Measurements from ENCODE around the gene TSPAN16.
"Not testable (repeated sequence)": the region's sequence is repeated elsewhere in the genome, so short reads cannot be mapped to it uniquely, and the experiment has no call there.

TSPAN16 gene

DNA sequence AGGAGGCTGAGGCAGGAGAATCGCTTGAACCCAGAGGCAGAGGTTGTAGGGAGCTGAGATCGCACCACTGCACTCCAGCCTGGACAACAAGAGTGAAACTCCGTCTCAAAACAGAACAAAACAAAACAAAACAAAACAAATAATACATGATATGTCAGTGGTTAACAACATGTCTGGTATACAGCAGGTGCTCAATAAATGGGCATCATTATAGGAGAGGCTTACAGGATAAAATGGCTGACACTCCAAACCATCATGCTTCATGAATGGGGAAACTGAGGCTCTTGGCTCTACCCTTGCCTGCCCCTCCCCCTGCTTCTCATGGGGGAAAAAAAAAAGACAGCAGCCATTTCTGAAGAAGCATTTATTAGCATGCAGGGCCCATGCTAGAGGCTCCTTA lies 46.5 kb downstream of the TSPAN16 start:
- no peak overlapping the region for H3K27ac ChIP-seq (ENCODE audit: low read depth in 2 of 2, low read length in 2 of 2)
- no peak overlapping the region for H3K4me3 ChIP-seq (ENCODE audit: low read length in 2 of 2)
- no peaks in the 10 kb centered on the region for H3K27me3 ChIP-seq (ENCODE audit: control insufficient read depth in 2 of 2, insufficient read depth in 2 of 2, low read length in 2 of 2)
- H3K4me1 ChIP-seq (ENCODE audit: control insufficient read depth in 2 of 2, insufficient read depth in 2 of 2, low read length in 2 of 2), result peaks cover 32 to 41% of the 10 kb centered on the region in 2 donors
- no peaks in the 10 kb centered on the region for H3K36me3 ChIP-seq (ENCODE audit: control insufficient read depth in 2 of 2, insufficient read depth in 2 of 2, low read length in 2 of 2)
- H3K9ac ChIP-seq (ENCODE audit: low read depth in 1 of 2, low read length in 2 of 2), result no peak overlapping the region
- no peaks in the 10 kb centered on the region for H3K9me3 ChIP-seq (ENCODE audit: control insufficient read depth in 2 of 2, low read length in 2 of 2)

DNA sequence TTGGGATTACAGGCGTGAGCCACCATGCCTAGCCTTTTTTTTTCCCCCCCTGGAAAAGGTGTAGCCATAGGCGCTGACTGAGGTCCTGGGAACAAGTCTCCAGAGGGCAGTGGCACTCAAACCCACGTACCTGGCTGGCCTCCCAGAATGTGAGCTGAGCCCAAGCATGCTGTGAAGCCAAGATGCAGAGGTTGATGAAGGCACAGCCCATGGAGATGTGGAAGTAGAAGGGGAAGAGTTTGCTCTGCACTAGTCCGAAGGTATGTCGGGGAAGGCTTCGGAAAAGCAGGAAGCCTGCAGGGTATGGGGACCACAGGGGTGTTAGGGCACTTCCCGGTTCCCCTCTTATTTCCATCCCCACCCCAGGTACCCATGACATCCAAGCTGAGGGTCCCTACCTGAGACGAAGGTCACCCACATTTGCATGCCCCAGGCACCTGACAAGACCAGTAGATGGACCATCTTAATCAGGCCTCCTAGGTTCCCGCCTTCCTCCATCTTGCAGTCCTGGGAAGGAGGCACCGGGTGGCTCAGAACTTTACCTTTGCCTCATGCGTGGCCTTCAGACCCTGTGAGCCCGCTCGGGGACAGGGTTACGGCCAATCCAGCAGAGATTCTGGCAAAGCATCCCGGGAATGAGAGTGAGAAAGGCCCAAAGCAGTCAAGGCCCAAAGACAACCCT lies 49.3 kb downstream of the TSPAN16 start:
- H3K9ac ChIP-seq (ENCODE audit: low read depth in 1 of 2, low read length in 2 of 2), result peak overlapping the region; percentile 5 to 90
- no peak overlapping the region for H3K27ac ChIP-seq (ENCODE audit: low read depth in 2 of 2, low read length in 2 of 2)
- H3K4me3 ChIP-seq (ENCODE audit: low read length in 2 of 2), result peak overlapping the region; percentile 94 to 96
- no peaks in the 10 kb centered on the region for H3K36me3 ChIP-seq (ENCODE audit: control insufficient read depth in 2 of 2, insufficient read depth in 2 of 2, low read length in 2 of 2)
- no peaks in the 10 kb centered on the region for H3K27me3 ChIP-seq (ENCODE audit: control insufficient read depth in 2 of 2, insufficient read depth in 2 of 2, low read length in 2 of 2)
- H3K4me1 ChIP-seq (ENCODE audit: control insufficient read depth in 2 of 2, insufficient read depth in 2 of 2, low read length in 2 of 2), result peaks cover 16 to 25% of the 10 kb centered on the region in 2 donors
- no peaks in the 10 kb centered on the region for H3K9me3 ChIP-seq (ENCODE audit: control insufficient read depth in 2 of 2, low read length in 2 of 2)

DNA sequence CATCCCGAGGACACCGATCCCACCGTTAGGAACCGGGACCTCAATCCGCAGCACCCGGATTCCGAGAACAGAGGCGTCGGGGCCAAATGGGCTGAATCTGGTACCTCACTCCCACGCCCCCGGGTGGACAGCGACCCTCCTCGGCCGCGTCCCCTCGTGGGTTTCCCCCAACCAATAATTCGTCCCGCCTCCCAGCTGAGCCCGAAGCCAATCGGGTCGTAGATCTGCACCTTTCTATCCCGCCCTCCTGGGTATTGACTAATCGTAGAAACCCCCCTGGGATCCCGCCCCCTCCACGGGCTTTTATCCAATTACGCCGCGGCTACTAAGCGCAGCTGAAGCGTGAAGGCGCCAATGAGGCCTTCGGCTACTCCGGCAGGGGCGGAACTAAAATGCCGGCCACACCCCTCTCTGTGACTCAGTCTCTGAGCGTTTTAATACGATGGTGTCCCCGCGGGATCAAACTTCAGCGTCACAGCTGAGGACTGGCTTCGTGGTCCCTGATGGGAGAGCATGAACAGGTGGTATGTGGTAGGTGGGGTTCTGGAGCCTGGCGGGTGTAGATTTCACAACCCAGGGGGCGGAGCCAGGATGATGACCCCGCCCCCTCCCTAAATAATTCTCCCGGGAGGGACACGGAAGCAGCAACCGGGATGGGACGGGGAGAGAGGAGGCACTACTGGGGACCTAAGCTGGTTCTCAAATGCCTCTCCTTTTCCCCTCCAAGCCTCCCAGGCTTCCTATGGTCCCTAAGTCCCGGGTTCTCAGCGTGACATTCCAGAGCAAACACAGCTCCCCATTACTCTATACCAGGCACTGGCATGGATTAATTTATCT lies 50.4 kb downstream of the TSPAN16 start, which contains the start of the genes CCDC159 and TMEM205:
Gene CCDC159, plus strand, starts transcription at position 416 of the 837 bp plus-strand sequence. Its CDS starts 88 bp downstream, at position 504.
Gene TMEM205, minus strand, starts transcription at position 165 of the 837 bp plus-strand sequence. CDS start 649 bp downstream, outside the sequence.
- Histone ChIP-seq H3K4me3 (ENCODE audit: low read length in 2 of 2) (peak within 1 kb of the TSS; percentile 94 to 96), H3K4me1 (ENCODE audit: control insufficient read depth in 2 of 2, insufficient read depth in 2 of 2, low read length in 2 of 2) (peaks cover 16 to 25% of the 10 kb centered on the region in 2 donors), H3K9me3 (ENCODE audit: control insufficient read depth in 2 of 2, low read length in 2 of 2) (no peaks in the 10 kb centered on the region), H3K27ac (ENCODE audit: low read depth in 2 of 2, low read length in 2 of 2) (peak within 1 kb of the TSS; percentile 84 to 87), H3K27me3 (ENCODE audit: control insufficient read depth in 2 of 2, insufficient read depth in 2 of 2, low read length in 2 of 2) (no peaks in the 10 kb centered on the region), H3K9ac (ENCODE audit: low read depth in 1 of 2, low read length in 2 of 2) (peak within 1 kb of the TSS; percentile 85 to 90), H3K36me3 (ENCODE audit: control insufficient read depth in 2 of 2, insufficient read depth in 2 of 2, low read length in 2 of 2) (no peaks in the 10 kb centered on the region)

DNA sequence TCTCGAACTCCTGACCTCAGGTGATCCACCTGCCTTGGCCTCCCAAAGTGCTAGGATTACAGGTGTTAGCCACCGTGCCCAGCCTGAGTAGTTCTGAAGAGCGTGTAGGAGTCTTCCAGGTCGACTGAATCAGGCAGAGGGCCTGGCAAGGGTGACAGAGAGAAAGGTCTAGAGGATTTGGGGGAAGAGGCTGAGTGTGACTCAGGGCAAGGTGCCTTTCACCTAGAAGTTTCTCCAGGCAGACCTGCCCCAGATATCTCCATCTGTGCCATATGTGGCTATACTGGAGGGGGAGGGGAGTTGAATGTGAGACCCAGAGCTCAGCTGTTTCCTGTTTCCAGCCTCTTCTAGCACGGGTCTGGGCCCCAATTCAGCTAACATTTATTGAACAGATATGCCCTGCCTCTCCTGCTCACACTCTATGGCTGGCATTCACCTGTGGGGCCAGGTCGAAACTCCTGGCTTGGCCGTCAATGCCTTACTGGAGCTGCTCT lies 51.6 kb downstream of the TSPAN16 start:
- Histone ChIP-seq H3K9ac (ENCODE audit: low read depth in 1 of 2, low read length in 2 of 2) (no peak overlapping the region), H3K4me3 (ENCODE audit: low read length in 2 of 2) (no peak overlapping the region), H3K4me1 (ENCODE audit: control insufficient read depth in 2 of 2, insufficient read depth in 2 of 2, low read length in 2 of 2) (peaks cover 16 to 25% of the 10 kb centered on the region in 2 donors), H3K36me3 (ENCODE audit: control insufficient read depth in 2 of 2, insufficient read depth in 2 of 2, low read length in 2 of 2) (no peaks in the 10 kb centered on the region), H3K27me3 (ENCODE audit: control insufficient read depth in 2 of 2, insufficient read depth in 2 of 2, low read length in 2 of 2) (no peaks in the 10 kb centered on the region), H3K27ac (ENCODE audit: low read depth in 2 of 2, low read length in 2 of 2) (no peak overlapping the region), H3K9me3 (ENCODE audit: control insufficient read depth in 2 of 2, low read length in 2 of 2) (no peaks in the 10 kb centered on the region)

DNA sequence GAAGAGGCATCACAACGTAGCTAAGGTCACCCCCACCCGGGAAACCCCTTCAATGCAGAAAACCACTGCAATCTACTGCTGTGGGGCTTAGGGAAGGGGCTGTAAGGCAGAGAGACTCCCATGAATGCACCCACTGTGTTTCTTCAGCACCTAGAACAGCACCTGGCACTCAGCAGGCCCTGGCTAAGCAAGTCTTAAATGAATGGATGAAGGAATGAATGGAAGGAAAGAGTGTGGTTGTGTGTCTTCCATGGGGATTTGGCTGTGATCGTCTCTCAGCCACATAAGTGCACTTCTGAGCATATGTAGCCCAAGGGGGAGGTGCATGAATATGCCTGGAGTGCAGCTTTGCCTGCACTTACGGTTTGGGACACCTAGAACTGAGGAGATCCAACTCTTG lies 53.2 kb downstream of the TSPAN16 start:
- H3K4me1 ChIP-seq (ENCODE audit: control insufficient read depth in 2 of 2, insufficient read depth in 2 of 2, low read length in 2 of 2), result peaks cover 16 to 21% of the 10 kb centered on the region in 2 donors

DNA sequence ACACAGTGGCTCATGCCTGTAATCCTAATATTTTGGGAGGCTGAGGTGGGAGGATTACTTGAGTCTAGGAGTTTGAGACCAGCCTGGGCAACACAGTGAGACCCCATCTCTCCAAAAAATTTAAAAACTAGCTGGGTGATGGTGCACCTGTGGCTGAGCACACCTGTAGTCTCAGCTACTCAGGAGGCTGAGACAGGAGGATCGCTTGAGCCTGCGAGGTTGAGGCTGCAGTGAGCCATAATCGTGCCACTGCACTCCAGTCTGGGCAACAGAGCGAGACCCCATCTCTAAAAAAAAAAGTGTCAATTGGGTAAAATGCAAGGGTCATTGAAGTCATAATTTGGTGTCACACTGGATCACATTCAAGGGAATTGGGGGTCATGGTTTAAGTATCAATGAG lies 58.1 kb downstream of the TSPAN16 start:
- H3K9ac ChIP-seq (ENCODE audit: low read depth in 1 of 2, low read length in 2 of 2); H3K27me3 ChIP-seq (ENCODE audit: control insufficient read depth in 2 of 2, insufficient read depth in 2 of 2, low read length in 2 of 2); H3K9me3 ChIP-seq (ENCODE audit: control insufficient read depth in 2 of 2, low read length in 2 of 2); H3K27ac ChIP-seq (ENCODE audit: low read depth in 2 of 2, low read length in 2 of 2); H3K4me1 ChIP-seq (ENCODE audit: control insufficient read depth in 2 of 2, insufficient read depth in 2 of 2, low read length in 2 of 2); H3K36me3 ChIP-seq (ENCODE audit: control insufficient read depth in 2 of 2, insufficient read depth in 2 of 2, low read length in 2 of 2); H3K4me3 ChIP-seq (ENCODE audit: low read length in 2 of 2): not testable (repeated sequence)

More for the DNA sequence above, 53.2 kb downstream of the TSPAN16 start:
- H3K4me3 ChIP-seq (ENCODE audit: low read length in 2 of 2), result no peak overlapping the region
- no peak overlapping the region for H3K9ac ChIP-seq (ENCODE audit: low read depth in 1 of 2, low read length in 2 of 2)
- no peak overlapping the region for H3K27ac ChIP-seq (ENCODE audit: low read depth in 2 of 2, low read length in 2 of 2)
- H3K36me3 ChIP-seq (ENCODE audit: control insufficient read depth in 2 of 2, insufficient read depth in 2 of 2, low read length in 2 of 2), result no peaks in the 10 kb centered on the region
- H3K9me3 ChIP-seq (ENCODE audit: control insufficient read depth in 2 of 2, low read length in 2 of 2), result no peaks in the 10 kb centered on the region
- H3K27me3 ChIP-seq (ENCODE audit: control insufficient read depth in 2 of 2, insufficient read depth in 2 of 2, low read length in 2 of 2), result no peaks in the 10 kb centered on the region

DNA sequence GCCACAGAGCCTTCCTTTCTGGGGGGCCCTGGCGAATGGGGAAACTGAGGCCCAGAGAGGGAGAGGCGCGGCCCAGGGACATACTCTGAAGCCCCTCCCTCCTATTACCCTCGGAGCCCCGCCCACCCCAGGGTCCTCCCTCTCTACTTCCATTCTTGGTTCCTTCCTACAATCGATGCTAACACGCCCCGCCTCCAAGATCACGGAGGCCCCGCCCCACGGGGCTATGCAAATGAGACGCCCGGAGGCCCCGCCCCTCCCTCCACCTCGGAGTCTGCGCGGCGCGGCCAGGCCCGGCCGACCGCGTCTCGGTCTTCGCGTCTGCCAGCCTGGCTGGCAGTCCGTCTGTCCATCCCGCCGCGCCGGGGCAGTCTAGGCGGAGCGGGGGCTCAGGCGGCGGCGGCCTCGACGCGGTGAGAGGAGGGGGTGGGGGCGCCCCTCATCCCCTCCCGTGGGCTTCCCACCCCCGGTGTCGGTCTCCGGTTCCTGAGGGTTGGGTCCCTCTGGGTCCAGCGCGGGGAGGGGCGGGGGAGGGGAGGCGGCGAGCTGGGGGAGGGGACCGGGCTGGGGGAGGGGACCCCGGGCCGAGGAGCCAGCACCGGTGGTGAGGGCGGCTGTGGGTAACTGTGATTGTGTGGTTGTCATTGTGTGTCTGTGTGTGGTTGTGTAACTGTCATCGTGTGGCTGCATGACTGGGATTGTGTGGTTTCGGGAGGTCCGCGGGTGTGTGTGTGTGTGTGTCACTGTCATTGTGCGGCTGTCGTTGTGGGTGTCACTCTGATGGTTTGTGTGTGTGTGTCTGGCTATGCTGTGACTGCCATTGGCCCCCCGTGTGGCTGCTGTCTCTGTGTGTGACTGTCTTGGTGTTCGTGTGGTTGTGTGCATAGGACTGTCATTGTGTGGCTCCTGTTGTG lies 59.5 kb downstream of the TSPAN16 start, which contains the start of gene PLPPR2:
Gene PLPPR2, plus strand, starts transcription at position 273 of the 914 bp plus-strand sequence. CDS start 2,242 bp downstream, outside the sequence.
- Histone ChIP-seq H3K4me1 (ENCODE audit: control insufficient read depth in 2 of 2, insufficient read depth in 2 of 2, low read length in 2 of 2) (peaks cover 4 to 5% of the 10 kb centered on the region in 2 donors), H3K27ac (ENCODE audit: low read depth in 2 of 2, low read length in 2 of 2) (no peak within 1 kb of the TSS), H3K9ac (ENCODE audit: low read depth in 1 of 2, low read length in 2 of 2) (peak within 1 kb of the TSS in 1 of 2 donors; percentile 36), H3K4me3 (ENCODE audit: low read length in 2 of 2) (peak within 1 kb of the TSS; percentile 28 to 74), H3K36me3 (ENCODE audit: control insufficient read depth in 2 of 2, insufficient read depth in 2 of 2, low read length in 2 of 2) (no peaks in the 10 kb centered on the region), H3K27me3 (ENCODE audit: control insufficient read depth in 2 of 2, insufficient read depth in 2 of 2, low read length in 2 of 2) (no peaks in the 10 kb centered on the region), H3K9me3 (ENCODE audit: control insufficient read depth in 2 of 2, low read length in 2 of 2) (no peaks in the 10 kb centered on the region)

DNA sequence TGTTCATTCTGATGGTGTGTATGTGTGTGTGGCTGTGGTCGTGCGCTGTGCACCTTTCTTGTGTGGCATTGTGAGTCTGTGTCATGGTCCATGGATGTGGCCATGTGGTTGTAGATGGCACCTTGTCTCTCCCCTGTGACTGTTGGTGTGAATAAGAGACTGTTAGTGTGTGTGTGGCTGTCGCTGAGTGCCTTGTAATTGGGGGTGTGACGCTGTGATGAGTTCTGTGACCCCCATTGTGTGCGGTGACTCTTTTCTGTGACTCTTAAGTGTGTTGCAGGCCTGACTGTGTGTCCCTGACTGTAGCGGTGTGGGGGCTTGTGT lies 60.1 kb downstream of the TSPAN16 start:
- Histone ChIP-seq H3K4me3 (ENCODE audit: low read length in 2 of 2) (peak overlapping the region; percentile 12 to 74), H3K9me3 (ENCODE audit: control insufficient read depth in 2 of 2, low read length in 2 of 2) (no peaks in the 10 kb centered on the region), H3K36me3 (ENCODE audit: control insufficient read depth in 2 of 2, insufficient read depth in 2 of 2, low read length in 2 of 2) (no peaks in the 10 kb centered on the region), H3K9ac (ENCODE audit: low read depth in 1 of 2, low read length in 2 of 2) (peak overlapping the region in 1 of 2 donors; percentile 36), H3K27me3 (ENCODE audit: control insufficient read depth in 2 of 2, insufficient read depth in 2 of 2, low read length in 2 of 2) (no peaks in the 10 kb centered on the region), H3K27ac (ENCODE audit: low read depth in 2 of 2, low read length in 2 of 2) (no peak overlapping the region), H3K4me1 (ENCODE audit: control insufficient read depth in 2 of 2, insufficient read depth in 2 of 2, low read length in 2 of 2) (peaks cover 5 to 6% of the 10 kb centered on the region in 2 donors)

DNA sequence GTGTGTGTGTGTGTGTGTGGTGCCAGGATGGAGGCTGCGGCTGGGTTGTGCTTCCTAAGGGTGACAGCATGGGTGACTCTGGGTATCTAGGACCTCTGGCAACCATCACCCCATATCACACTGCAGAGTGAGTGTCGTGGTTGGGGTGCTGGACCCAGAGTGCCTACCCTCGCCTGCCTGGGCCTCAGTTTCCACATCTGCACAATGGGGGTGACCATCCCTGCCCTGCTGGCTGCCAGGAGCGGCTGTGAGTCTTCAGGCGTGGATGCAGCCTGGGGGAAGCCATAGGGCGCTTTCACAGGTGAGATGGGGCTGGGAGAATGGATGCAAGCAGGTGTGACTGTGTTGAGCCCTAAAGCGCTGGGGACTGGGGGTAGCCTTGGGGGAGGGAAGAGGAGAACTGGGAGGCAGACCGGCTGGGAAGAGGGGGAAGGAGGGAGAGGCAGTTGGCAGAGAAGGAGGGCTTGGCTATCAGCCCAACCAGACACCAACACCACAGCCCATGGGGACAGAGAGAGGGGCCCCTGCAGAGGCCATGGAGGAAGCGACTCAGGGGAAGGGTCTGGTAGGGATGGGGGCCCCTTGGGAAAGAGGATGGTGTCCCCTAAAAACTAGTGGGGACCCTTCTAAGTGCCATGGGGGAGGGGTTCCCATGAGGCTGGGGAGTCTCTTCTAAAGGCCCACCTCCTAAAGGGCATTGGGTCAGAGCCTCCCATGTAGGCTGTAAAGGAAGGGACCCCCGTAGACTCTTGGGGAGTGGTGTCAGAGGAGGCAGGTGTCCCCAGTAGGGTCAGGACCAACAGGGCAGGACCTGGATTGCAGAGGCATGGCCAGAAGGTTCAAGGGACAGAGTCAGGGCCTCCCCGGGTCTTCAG lies 61.0 kb downstream of the TSPAN16 start:
- Histone ChIP-seq H3K4me3 (ENCODE audit: low read length in 2 of 2) (no peak overlapping the region), H3K9me3 (ENCODE audit: control insufficient read depth in 2 of 2, low read length in 2 of 2) (no peaks in the 10 kb centered on the region), H3K4me1 (ENCODE audit: control insufficient read depth in 2 of 2, insufficient read depth in 2 of 2, low read length in 2 of 2) (peaks cover 13 to 14% of the 10 kb centered on the region in 2 donors), H3K9ac (ENCODE audit: low read depth in 1 of 2, low read length in 2 of 2) (no peak overlapping the region), H3K36me3 (ENCODE audit: control insufficient read depth in 2 of 2, insufficient read depth in 2 of 2, low read length in 2 of 2) (no peaks in the 10 kb centered on the region), H3K27ac (ENCODE audit: low read depth in 2 of 2, low read length in 2 of 2) (no peak overlapping the region), H3K27me3 (ENCODE audit: control insufficient read depth in 2 of 2, insufficient read depth in 2 of 2, low read length in 2 of 2) (no peaks in the 10 kb centered on the region)

Data from mucosa of rectum (tissue), 2 donors.